HG03432 (cell line): ENCODE measurements around the gene SRSF9.
"Not testable (repeated sequence)": the region's sequence is repeated elsewhere in the genome, so short reads cannot be mapped to it uniquely, and the experiment has no call there.

Experiments
- ATAC-seq: cut with Tn5 transposase; IDR thresholded peaks from one replicate; pipeline ENCODE4 v1.9.1; 2021; ENCODE audit warnings: mild to moderate bottlenecking, moderate library complexity; ENCODE audit not compliant: unreplicated experiment

SRSF9 gene

GRCh38 chr12:120453977-120454376 is 15.6 kb downstream of the SRSF9 start:
- no peak for ATAC-seq

- no peak for ATAC-seq
These were observed 16.3 kb downstream of the SRSF9 start for GRCh38 chr12:120453060-120453750.

- ATAC-seq, result not testable (repeated sequence)
These were observed 17.0 kb downstream of the SRSF9 start for GRCh38 chr12:120452524-120452923.

- no peak for ATAC-seq
These were observed 21.6 kb downstream of the SRSF9 start for GRCh38 chr12:120447992-120448391.

- ATAC-seq, result not testable (repeated sequence)
These were observed 22.7 kb downstream of the SRSF9 start for GRCh38 chr12:120446844-120447178.

GRCh38 chr12:120445911-120446843 is 23.4 kb downstream of the SRSF9 start, which contains the start of the genes GATC and TRIAP1:
Gene GATC (plus strand): TSS chr12:120446444. CDS start chr12:120446481, 37 bp downstream.
Gene TRIAP1 (minus strand): TSS chr12:120446384. CDS start chr12:120446372, 12 bp downstream.
- ATAC-seq, result peak; percentile 89

- ATAC-seq, result no peak
These were observed 24.9 kb downstream of the SRSF9 start for GRCh38 chr12:120444676-120445075.

GRCh38 chr12:120439646-120440247 is 29.8 kb downstream of the SRSF9 start:
- no peak for ATAC-seq

- ATAC-seq, result peak; percentile 10
These were observed 30.9 kb downstream of the SRSF9 start for GRCh38 chr12:120438495-120439198.

GRCh38 chr12:120437735-120438494 is 31.6 kb downstream of the SRSF9 start, which contains the start of gene COX6A1:
Gene COX6A1 (plus strand): TSS chr12:120438113. CDS start chr12:120438127, 14 bp downstream.
- peak; percentile 95 for ATAC-seq

- no peak for ATAC-seq
These were observed 36.6 kb downstream of the SRSF9 start for GRCh38 chr12:120432772-120433525.

- ATAC-seq, result no peak
These were observed 40.2 kb downstream of the SRSF9 start for GRCh38 chr12:120429368-120429767.

- ATAC-seq, result no peak
These were observed 40.8 kb downstream of the SRSF9 start for GRCh38 chr12:120428597-120429229.

GRCh38 chr12:120425797-120426196 is 43.8 kb downstream of the SRSF9 start:
- no peak for ATAC-seq

- ATAC-seq, result no peak
These were observed 46.6 kb downstream of the SRSF9 start for GRCh38 chr12:120422892-120423456.

GRCh38 chr12:120421701-120422100 is 47.8 kb downstream of the SRSF9 start:
- no peak for ATAC-seq

GRCh38 chr12:120417917-120418580 is 51.5 kb downstream of the SRSF9 start:
- ATAC-seq, result no peak
